ENCODE data around the gene LLGL1. TPM values are rescaled to one million over a fixed set of nuclear protein-coding genes. Genes with fewer than 3 reads are reported as not detected.

The LLGL1 gene
- total RNA-seq, 2 donors from 2014 or later: 19.5 to 22.3 TPM

GRCh38 chr17:18230288-18231141 is 5.1 kb downstream of the LLGL1 start:
- no peaks in the 10 kb centered on the region for H3K9me3 Mint-ChIP-seq
- ATAC-seq (replicated peaks): no peak
- H3K27ac Mint-ChIP-seq: no peak overlapping the region
- H3K27me3 Mint-ChIP-seq: no peaks in the 10 kb centered on the region
- peaks cover 19% of the 10 kb centered on the region for H3K4me1 Mint-ChIP-seq
- H3K36me3 Mint-ChIP-seq (ENCODE audit: low read depth): no peaks in the 10 kb centered on the region
- H3K4me3 Mint-ChIP-seq: no peak overlapping the region

GRCh38 chr17:18231164-18231563 is 5.7 kb downstream of the LLGL1 start:
- Mint-ChIP-seq H3K27ac (no peak overlapping the region), H3K4me3 (no peak overlapping the region), H3K9me3 (no peaks in the 10 kb centered on the region), H3K4me1 (peaks cover 21% of the 10 kb centered on the region), H3K27me3 (no peaks in the 10 kb centered on the region), H3K36me3 (ENCODE audit: low read depth) (peaks cover 5% of the 10 kb centered on the region)
- no peak for ATAC-seq (replicated peaks)

GRCh38 chr17:18233803-18234518 is 8.5 kb downstream of the LLGL1 start:
- ATAC-seq (replicated peaks): no peak
- H3K27ac Mint-ChIP-seq: no peak overlapping the region

GRCh38 chr17:18234853-18235380 is 9.5 kb downstream of the LLGL1 start:
- Mint-ChIP-seq H3K9me3 (no peaks in the 10 kb centered on the region), H3K27ac (peak overlapping the region; percentile 91), H3K4me1 (peaks cover 8% of the 10 kb centered on the region), H3K36me3 (ENCODE audit: low read depth) (peaks cover 6% of the 10 kb centered on the region), H3K27me3 (no peaks in the 10 kb centered on the region), H3K4me3 (peak overlapping the region; percentile 64)
- no peak for ATAC-seq (replicated peaks)

More at GRCh38 chr17:18233803-18234518, 8.5 kb downstream of the LLGL1 start:
- Mint-ChIP-seq H3K9me3 (no peaks in the 10 kb centered on the region), H3K36me3 (ENCODE audit: low read depth) (peaks cover 6% of the 10 kb centered on the region), H3K4me1 (peaks cover 8% of the 10 kb centered on the region), H3K4me3 (no peak overlapping the region), H3K27me3 (no peaks in the 10 kb centered on the region)

GRCh38 chr17:18235743-18236256 is 10.4 kb downstream of the LLGL1 start:
- Mint-ChIP-seq H3K36me3 (ENCODE audit: low read depth) (peaks cover 6% of the 10 kb centered on the region), H3K9me3 (no peaks in the 10 kb centered on the region), H3K4me3 (peak overlapping the region; percentile 64), H3K27me3 (no peaks in the 10 kb centered on the region), H3K27ac (peak overlapping the region; percentile 91), H3K4me1 (peaks cover 8% of the 10 kb centered on the region)
- ATAC-seq (replicated peaks): peak; percentile 95

- no peaks in the 10 kb centered on the region for H3K27me3 Mint-ChIP-seq
- H3K9me3 Mint-ChIP-seq: no peaks in the 10 kb centered on the region
Observed at GRCh38 chr17:18236494-18236893, 11.1 kb downstream of the LLGL1 start.

GRCh38 chr17:18237461-18237860 is 12.0 kb downstream of the LLGL1 start:
- ATAC-seq (replicated peaks): no peak
- Mint-ChIP-seq H3K27ac (no peak overlapping the region), H3K27me3 (no peaks in the 10 kb centered on the region), H3K4me3 (no peak overlapping the region), H3K36me3 (ENCODE audit: low read depth) (peaks cover 6% of the 10 kb centered on the region), H3K9me3 (no peaks in the 10 kb centered on the region), H3K4me1 (peaks cover 8% of the 10 kb centered on the region)

More at GRCh38 chr17:18236494-18236893, 11.1 kb downstream of the LLGL1 start:
- Mint-ChIP-seq H3K36me3 (ENCODE audit: low read depth) (peaks cover 6% of the 10 kb centered on the region), H3K27ac (peak overlapping the region; percentile 91), H3K4me1 (peaks cover 8% of the 10 kb centered on the region), H3K4me3 (peak overlapping the region; percentile 64)
- ATAC-seq (replicated peaks): no peak

GRCh38 chr17:18238299-18238698 is 12.9 kb downstream of the LLGL1 start:
- H3K27ac Mint-ChIP-seq: no peak overlapping the region
- no peaks in the 10 kb centered on the region for H3K27me3 Mint-ChIP-seq
- no peak for ATAC-seq (replicated peaks)
- H3K9me3 Mint-ChIP-seq: no peaks in the 10 kb centered on the region
- no peak overlapping the region for H3K4me3 Mint-ChIP-seq
- peaks cover 8% of the 10 kb centered on the region for H3K4me1 Mint-ChIP-seq
- peaks cover 6% of the 10 kb centered on the region for H3K36me3 Mint-ChIP-seq (ENCODE audit: low read depth)

- no peak overlapping the region for H3K4me3 Mint-ChIP-seq
- no peaks in the 10 kb centered on the region for H3K27me3 Mint-ChIP-seq
- H3K36me3 Mint-ChIP-seq (ENCODE audit: low read depth): peaks cover 22% of the 10 kb centered on the region
- H3K4me1 Mint-ChIP-seq: peaks cover 8% of the 10 kb centered on the region
- H3K27ac Mint-ChIP-seq: peak overlapping the region; percentile 28
- ATAC-seq (replicated peaks): no peak
- H3K9me3 Mint-ChIP-seq: no peaks in the 10 kb centered on the region
Observed at GRCh38 chr17:18240449-18240848, 15.0 kb downstream of the LLGL1 start.

- peaks cover 25% of the 10 kb centered on the region for H3K36me3 Mint-ChIP-seq (ENCODE audit: low read depth)
- no peaks in the 10 kb centered on the region for H3K4me1 Mint-ChIP-seq
- no peak for ATAC-seq (replicated peaks)
- H3K9me3 Mint-ChIP-seq: no peaks in the 10 kb centered on the region
- H3K27ac Mint-ChIP-seq: no peak overlapping the region
- no peaks in the 10 kb centered on the region for H3K27me3 Mint-ChIP-seq
- no peak overlapping the region for H3K4me3 Mint-ChIP-seq
Observed at GRCh38 chr17:18241229-18241871, 15.9 kb downstream of the LLGL1 start.

- Mint-ChIP-seq H3K36me3 (ENCODE audit: low read depth) (peaks cover 64% of the 10 kb centered on the region), H3K9me3 (no peaks in the 10 kb centered on the region), H3K4me3 (no peak overlapping the region), H3K27ac (no peak overlapping the region), H3K27me3 (no peaks in the 10 kb centered on the region), H3K4me1 (peaks cover 5% of the 10 kb centered on the region)
- ATAC-seq (replicated peaks): no peak
Observed at GRCh38 chr17:18245038-18245776, 19.8 kb downstream of the LLGL1 start.

- Mint-ChIP-seq H3K36me3 (ENCODE audit: low read depth) (peaks cover 74% of the 10 kb centered on the region), H3K4me1 (peaks cover 5% of the 10 kb centered on the region), H3K27me3 (no peaks in the 10 kb centered on the region), H3K9me3 (no peaks in the 10 kb centered on the region), H3K4me3 (no peak overlapping the region), H3K27ac (no peak overlapping the region)
- no peak for ATAC-seq (replicated peaks)
Observed at GRCh38 chr17:18246109-18246725, 20.8 kb downstream of the LLGL1 start.

GRCh38 chr17:18246880-18247612 is 21.6 kb downstream of the LLGL1 start:
- Mint-ChIP-seq H3K9me3 (no peaks in the 10 kb centered on the region), H3K4me3 (no peak overlapping the region), H3K4me1 (peaks cover 5% of the 10 kb centered on the region), H3K36me3 (ENCODE audit: low read depth) (peaks cover 81% of the 10 kb centered on the region), H3K27me3 (no peaks in the 10 kb centered on the region), H3K27ac (no peak overlapping the region)
- peak; percentile 58 for ATAC-seq (replicated peaks)

Measured in activated T-helper 17 cell treated with anti-CD3 and anti-CD28 coated beads, Interleukin-2, amount 50 U/mL, for 72 hours (primary cell).